ENCODE data around the gene MLC1.

Gene MLC1

DNA sequence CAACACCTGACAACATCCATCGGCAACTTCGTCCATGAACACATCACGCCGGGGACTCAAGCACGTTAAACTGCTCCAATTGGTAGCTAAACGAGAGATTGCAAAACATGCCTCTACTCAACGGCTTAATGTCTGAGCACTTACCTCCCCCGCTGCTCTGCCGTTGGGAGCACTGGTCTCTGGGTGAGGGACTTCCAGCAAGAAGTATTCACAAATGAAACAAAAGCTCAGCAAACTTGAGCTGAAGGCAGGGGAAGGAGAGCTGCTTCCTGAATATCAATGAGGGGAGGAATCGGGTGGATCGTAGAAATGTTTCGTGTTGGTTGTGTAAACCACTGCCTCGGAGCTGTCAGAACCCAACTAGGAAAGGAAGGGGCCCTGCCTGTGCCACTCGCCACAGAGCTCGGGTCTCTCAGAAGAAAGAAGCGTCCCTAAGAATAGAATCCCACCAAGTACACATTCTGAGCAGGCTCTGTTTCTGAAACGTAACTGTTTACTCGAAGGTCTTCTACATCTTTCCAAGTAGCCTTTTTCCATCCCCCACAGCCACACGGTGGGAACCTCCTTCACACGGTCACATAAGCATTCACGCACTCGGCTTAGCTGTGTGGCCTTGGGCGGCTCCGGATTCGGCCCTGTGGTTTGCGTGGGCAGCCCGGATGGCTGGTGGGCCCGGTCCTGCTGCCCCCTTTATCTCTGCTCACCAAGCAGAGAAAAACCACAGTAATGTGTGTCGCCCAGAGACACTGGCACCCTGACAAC is at the start of gene MLC1:
Gene MLC1 (minus strand): TSS at position 216 of the 762 bp plus-strand sequence. CDS start 524 bp downstream, outside the sequence.
- TF ChIP-seq, protein P1, sequence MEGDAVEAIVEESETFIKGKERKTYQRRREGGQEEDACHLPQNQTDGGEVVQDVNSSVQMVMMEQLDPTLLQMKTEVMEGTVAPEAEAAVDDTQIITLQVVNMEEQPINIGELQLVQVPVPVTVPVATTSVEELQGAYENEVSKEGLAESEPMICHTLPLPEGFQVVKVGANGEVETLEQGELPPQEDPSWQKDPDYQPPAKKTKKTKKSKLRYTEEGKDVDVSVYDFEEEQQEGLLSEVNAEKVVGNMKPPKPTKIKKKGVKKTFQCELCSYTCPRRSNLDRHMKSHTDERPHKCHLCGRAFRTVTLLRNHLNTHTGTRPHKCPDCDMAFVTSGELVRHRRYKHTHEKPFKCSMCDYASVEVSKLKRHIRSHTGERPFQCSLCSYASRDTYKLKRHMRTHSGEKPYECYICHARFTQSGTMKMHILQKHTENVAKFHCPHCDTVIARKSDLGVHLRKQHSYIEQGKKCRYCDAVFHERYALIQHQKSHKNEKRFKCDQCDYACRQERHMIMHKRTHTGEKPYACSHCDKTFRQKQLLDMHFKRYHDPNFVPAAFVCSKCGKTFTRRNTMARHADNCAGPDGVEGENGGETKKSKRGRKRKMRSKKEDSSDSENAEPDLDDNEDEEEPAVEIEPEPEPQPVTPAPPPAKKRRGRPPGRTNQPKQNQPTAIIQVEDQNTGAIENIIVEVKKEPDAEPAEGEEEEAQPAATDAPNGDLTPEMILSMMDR (IDR thresholded peaks at IDR 0.05; ENCODE audit: low read depth, low read length), result no peak

GRCh38 chr22:50134481-50134880 is 49.3 kb upstream of the MLC1 start:
- no peak for DNase-seq (ENCODE audit: low read depth, low spot score)
- TF ChIP-seq, protein P1 (IDR thresholded peaks at IDR 0.05; ENCODE audit: low read depth, low read length), result no peak
- in situ Hi-C loops (cut with HindIII; ENCODE audit: low sequenced_read_pairs), result no loop called here
- no peak overlapping the region for H3K4me3 ChIP-seq (ENCODE audit: low read depth, low read length)

More for the DNA sequence above, at the start of gene MLC1:
- in situ Hi-C loops (cut with HindIII; ENCODE audit: low sequenced_read_pairs), result no loop called here
- DNase-seq (ENCODE audit: low read depth, low spot score), result no peak
- H3K4me3 ChIP-seq (ENCODE audit: low read depth, low read length), result no peak within 1 kb of the TSS

- no peak for DNase-seq (ENCODE audit: low read depth, low spot score)
- TF ChIP-seq, protein P1 (IDR thresholded peaks at IDR 0.05; ENCODE audit: low read depth, low read length), result no peak
- no peak overlapping the region for H3K4me3 ChIP-seq (ENCODE audit: low read depth, low read length)
- in situ Hi-C loops (cut with HindIII; ENCODE audit: low sequenced_read_pairs), result no loop called here
Observed at GRCh38 chr22:50131894-50132293, 46.7 kb upstream of the MLC1 start.

DNA sequence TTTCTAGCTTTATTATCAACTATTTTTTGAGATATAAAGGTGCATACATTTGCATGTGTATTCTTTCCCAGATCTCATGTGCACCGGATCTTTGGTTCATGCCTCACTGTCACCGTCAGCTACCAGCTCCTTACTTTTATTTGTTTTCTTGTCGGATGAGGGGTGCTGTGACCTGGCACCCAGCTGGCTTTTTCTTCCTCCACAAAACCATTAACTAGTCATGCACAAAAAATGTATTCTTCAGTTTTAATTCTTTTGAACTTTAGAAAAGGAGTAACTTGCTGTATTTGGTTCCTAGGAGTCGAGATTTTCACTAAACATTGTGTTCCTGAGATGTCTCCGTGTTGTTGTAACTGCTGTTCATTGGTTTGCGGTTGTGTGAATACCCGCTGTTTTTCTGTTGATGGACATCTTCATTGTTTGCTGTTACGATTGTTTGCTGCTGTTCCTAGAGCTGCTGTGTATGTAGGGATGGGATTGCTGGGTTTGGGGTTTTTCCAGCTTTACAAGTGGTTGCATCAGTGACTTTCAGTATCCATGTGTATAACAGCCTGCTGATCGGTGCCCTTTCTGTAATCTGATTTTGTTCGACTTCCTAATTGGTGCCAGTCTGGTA is 44.0 kb upstream of the MLC1 start:
- no peak overlapping the region for H3K4me3 ChIP-seq (ENCODE audit: low read depth, low read length)
- in situ Hi-C loops (cut with HindIII; ENCODE audit: low sequenced_read_pairs), result no loop called here
- TF ChIP-seq, protein P1 (IDR thresholded peaks at IDR 0.05; ENCODE audit: low read depth, low read length), result no peak
- peak; percentile 74 for DNase-seq (ENCODE audit: low read depth, low spot score)

- no peak overlapping the region for H3K4me3 ChIP-seq (ENCODE audit: low read depth, low read length)
- TF ChIP-seq, protein P1 (IDR thresholded peaks at IDR 0.05; ENCODE audit: low read depth, low read length), result no peak
- in situ Hi-C loops (cut with HindIII; ENCODE audit: low sequenced_read_pairs), result no loop called here
- DNase-seq (ENCODE audit: low read depth, low spot score), result no peak
Observed at GRCh38 chr22:50125029-50125428, 39.8 kb upstream of the MLC1 start.

GRCh38 chr22:50123119-50123518 is 37.9 kb upstream of the MLC1 start:
- no peak for DNase-seq (ENCODE audit: low read depth, low spot score)
- in situ Hi-C loops (cut with HindIII; ENCODE audit: low sequenced_read_pairs), result no loop called here
- TF ChIP-seq, protein P1 (IDR thresholded peaks at IDR 0.05; ENCODE audit: low read depth, low read length), result no peak
- no peak overlapping the region for H3K4me3 ChIP-seq (ENCODE audit: low read depth, low read length)
